PFSK-1 (cell line): ENCODE results near the gene PODXL2.

ENCODE experiments used
- FOXP2 ChIP-seq: optimal IDR thresholded peaks from 2 replicates; pipeline ENCODE3; 2011; ENCODE audit warnings: borderline replicate concordance, control low read depth, inconsistent platforms; ENCODE audit not compliant: insufficient read depth; ENCODE audit errors: extremely low read length, extremely low read depth
- POLR2AphosphoS5 ChIP-seq: IDR thresholded peaks from 2 replicates; pipeline ENCODE4 v1.6.1; 2012; ENCODE audit warnings: low read depth, mild to moderate bottlenecking, control low read depth, low read length, moderate library complexity
- SIN3A ChIP-seq: IDR thresholded peaks from 2 replicates; pipeline ENCODE4 v1.6.1; 2012; ENCODE audit warnings: mild to moderate bottlenecking, low read length, moderate library complexity, borderline replicate concordance; ENCODE audit not compliant: insufficient read depth
- TAF1 ChIP-seq: IDR thresholded peaks from 2 replicates; pipeline ENCODE4 v1.6.1; 2012; ENCODE audit warnings: low read length, control low read depth, borderline replicate concordance; ENCODE audit not compliant: insufficient read depth
- TF ChIP-seq, protein P1 (sequence below), 2 experiments: IDR thresholded peaks; 2 replicates each; pipeline versions ENCODE4 v1.6.1 to v1.8.0; 2011 to 2012; ENCODE audit warnings: low read depth in 2 of 2, low read length in 2 of 2, control low read depth in 1 of 2, inconsistent platforms in 1 of 2, mild to moderate bottlenecking in 1 of 2, moderate library complexity in 1 of 2; ENCODE audit not compliant: insufficient read depth in 1 of 2

Gene PODXL2

DNA sequence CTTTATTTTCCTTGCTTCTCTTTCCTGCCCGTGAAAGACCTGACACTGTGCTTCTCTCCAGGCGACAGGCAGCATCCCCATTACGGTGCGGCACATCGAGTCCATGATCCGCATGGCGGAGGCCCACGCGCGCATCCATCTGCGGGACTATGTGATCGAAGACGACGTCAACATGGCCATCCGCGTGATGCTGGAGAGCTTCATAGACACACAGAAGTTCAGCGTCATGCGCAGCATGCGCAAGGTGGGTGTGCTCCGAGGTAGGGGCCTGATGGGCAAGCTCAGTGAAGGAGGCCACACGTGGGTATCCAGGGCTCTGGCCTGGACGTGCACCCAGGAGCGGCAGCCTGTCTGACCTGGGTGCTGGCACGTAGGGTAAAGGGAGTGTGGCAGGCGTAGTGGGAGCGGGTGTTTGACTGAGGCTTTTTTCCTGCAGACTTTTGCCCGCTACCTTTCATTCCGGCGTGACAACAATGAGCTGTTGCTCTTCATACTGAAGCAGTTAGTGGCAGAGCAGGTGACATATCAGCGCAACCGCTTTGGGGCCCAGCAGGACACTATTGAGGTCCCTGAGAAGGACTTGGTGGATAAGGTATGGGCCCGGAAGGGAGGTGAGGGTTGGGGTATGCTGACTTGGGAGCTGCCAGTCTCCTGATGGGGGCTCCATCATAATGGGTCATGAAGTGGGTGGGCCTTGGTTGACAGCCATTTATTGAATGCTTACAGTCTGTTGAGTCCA, 8.2 kb upstream of the PODXL2 start:
- TF ChIP-seq FOXP2 (no peak), SIN3A (no peak), POLR2AphosphoS5 (no peak), TAF1 (no peak)
- TF ChIP-seq, protein P1, sequence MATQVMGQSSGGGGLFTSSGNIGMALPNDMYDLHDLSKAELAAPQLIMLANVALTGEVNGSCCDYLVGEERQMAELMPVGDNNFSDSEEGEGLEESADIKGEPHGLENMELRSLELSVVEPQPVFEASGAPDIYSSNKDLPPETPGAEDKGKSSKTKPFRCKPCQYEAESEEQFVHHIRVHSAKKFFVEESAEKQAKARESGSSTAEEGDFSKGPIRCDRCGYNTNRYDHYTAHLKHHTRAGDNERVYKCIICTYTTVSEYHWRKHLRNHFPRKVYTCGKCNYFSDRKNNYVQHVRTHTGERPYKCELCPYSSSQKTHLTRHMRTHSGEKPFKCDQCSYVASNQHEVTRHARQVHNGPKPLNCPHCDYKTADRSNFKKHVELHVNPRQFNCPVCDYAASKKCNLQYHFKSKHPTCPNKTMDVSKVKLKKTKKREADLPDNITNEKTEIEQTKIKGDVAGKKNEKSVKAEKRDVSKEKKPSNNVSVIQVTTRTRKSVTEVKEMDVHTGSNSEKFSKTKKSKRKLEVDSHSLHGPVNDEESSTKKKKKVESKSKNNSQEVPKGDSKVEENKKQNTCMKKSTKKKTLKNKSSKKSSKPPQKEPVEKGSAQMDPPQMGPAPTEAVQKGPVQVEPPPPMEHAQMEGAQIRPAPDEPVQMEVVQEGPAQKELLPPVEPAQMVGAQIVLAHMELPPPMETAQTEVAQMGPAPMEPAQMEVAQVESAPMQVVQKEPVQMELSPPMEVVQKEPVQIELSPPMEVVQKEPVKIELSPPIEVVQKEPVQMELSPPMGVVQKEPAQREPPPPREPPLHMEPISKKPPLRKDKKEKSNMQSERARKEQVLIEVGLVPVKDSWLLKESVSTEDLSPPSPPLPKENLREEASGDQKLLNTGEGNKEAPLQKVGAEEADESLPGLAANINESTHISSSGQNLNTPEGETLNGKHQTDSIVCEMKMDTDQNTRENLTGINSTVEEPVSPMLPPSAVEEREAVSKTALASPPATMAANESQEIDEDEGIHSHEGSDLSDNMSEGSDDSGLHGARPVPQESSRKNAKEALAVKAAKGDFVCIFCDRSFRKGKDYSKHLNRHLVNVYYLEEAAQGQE (IDR thresholded peaks at IDR 0.05; ENCODE audit: insufficient read depth in 1 of 2, low read depth in 2 of 2, low read length in 2 of 2), result no peak

DNA sequence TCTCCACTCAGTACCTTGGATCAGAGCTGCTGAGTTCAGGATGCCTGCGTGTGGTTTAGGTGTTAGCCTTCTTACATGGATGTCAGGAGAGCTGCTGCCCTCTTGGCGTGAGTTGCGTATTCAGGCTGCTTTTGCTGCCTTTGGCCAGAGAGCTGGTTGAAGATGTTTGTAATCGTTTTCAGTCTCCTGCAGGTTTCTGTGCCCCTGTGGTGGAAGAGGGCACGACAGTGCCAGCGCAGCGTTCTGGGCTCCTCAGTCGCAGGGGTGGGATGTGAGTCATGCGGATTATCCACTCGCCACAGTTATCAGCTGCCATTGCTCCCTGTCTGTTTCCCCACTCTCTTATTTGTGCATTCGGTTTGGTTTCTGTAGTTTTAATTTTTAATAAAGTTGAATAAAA, 7.0 kb upstream of the PODXL2 start:
- TF ChIP-seq SIN3A, result no peak
- TF ChIP-seq POLR2AphosphoS5, result no peak
- TF ChIP-seq, protein P1 (IDR thresholded peaks at IDR 0.05; ENCODE audit: insufficient read depth in 1 of 2, low read depth in 2 of 2, low read length in 2 of 2), result no peak
- no peak for TF ChIP-seq FOXP2
- no peak for TF ChIP-seq TAF1

DNA sequence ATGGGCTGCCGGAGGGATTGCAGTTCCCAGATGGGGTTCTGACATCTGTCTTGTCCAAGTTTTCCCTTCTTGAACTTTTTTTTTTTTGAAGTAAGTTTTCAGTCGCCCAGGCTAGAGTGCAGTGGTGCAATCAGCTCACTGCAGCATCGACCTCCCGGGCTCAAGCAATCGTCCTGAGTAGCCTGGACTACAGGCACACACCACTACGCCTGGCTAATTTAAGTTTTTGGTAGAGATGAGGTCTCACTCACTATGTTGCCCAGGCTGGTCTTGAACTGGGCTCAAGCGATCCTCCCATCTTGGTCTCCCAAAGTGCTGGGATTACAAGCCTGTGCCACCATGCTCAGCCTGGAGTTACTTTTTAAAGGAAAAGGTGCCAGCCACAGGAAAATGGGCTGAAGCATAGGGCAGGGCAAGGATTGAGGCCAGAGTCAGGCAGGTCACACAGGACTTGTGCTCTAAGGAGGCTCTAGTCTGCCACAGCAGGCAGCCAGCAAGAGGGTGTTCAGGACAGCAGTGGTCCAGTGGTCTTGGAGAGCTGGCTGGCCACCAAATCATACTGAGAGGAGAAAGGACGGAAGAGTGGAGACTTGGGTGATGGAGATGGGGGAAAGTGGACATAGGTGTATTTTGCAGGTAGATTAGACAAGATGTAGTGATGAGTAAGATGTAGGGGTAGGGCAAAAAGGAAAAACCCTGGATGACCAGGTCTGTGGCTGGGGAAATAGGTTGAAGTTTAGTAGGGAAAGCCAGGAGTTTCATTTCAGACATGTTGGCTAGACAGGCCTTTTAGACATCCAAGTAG, 6.0 kb upstream of the PODXL2 start:
- TF ChIP-seq, protein P1 (IDR thresholded peaks at IDR 0.05; ENCODE audit: insufficient read depth in 1 of 2, low read depth in 2 of 2, low read length in 2 of 2), result no peak
- TF ChIP-seq SIN3A, result no peak
- no peak for TF ChIP-seq TAF1
- TF ChIP-seq FOXP2, result no peak
- TF ChIP-seq POLR2AphosphoS5, result no peak

DNA sequence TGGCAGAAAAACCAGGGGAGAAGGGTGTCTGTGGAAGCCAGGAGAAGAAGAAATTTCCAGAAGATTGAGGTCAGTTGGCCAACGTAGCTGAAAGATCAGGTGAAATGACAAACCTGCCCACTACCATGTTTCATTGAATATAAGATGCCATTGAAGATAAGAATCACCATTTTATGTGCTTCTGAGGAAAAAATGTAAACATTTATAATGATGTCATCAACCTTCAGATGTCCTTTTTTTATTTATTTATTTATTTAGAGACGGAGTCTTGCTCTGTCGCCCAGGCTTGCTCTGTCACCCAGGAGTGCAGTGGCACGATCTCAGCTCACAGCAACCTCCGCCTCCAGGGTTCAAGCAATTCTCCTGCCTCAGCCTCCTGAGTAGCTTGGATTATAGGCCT, 4.9 kb upstream of the PODXL2 start:
- no peak for TF ChIP-seq POLR2AphosphoS5
- TF ChIP-seq FOXP2, result no peak
- TF ChIP-seq TAF1, result no peak
- TF ChIP-seq, protein P1 (IDR thresholded peaks at IDR 0.05; ENCODE audit: insufficient read depth in 1 of 2, low read depth in 2 of 2, low read length in 2 of 2), result no peak
- TF ChIP-seq SIN3A, result no peak
